ENCODE data around the gene IRAK1BP1.

- TF ChIP-seq LARP7 (IDR thresholded peaks at IDR 0.05) (no peak), FOXM1 (IDR thresholded peaks at IDR 0.05; ENCODE audit: low read depth, low read length) (no peak), ZBTB33 (IDR thresholded peaks at IDR 0.05) (no peak), POLR2A (IDR thresholded peaks at IDR 0.05; ENCODE audit: low read depth, low read length) (no peak), POLR2AphosphoS5 (IDR thresholded peaks at IDR 0.05; ENCODE audit: low read length) (no peak), CTCF (IDR thresholded peaks at IDR 0.05 in 2 of 3, conservative IDR thresholded peaks at IDR 0.05 in 1 of 3; ENCODE audit: control insufficient read depth in 2 of 3, extremely low read depth in 1 of 3, insufficient read depth in 1 of 3, low read depth in 3 of 3, low read length in 3 of 3) (no peak), STAT1 (conservative IDR thresholded peaks at IDR 0.05) (no peak), EZH2 (IDR thresholded peaks at IDR 0.05; ENCODE audit: borderline replicate concordance, control insufficient read depth, low read depth, low read length) (no peak), TAF1 (IDR thresholded peaks at IDR 0.05; ENCODE audit: borderline replicate concordance, low read depth, low read length) (no peak), EGR1 (IDR thresholded peaks at IDR 0.05; ENCODE audit: borderline replicate concordance in 1 of 2, low read depth in 2 of 2, low read length in 2 of 2) (no peak), NR2F1 (conservative IDR thresholded peaks at IDR 0.05) (no peak), SIX5 (IDR thresholded peaks at IDR 0.05; ENCODE audit: low read depth, low read length, severe bottlenecking) (no peak)
These were observed 50.4 kb downstream of the IRAK1BP1 start for GRCh38 chr6:78917788-78918187.
